ENCODE data around the gene HS2ST1.

- TF ChIP-seq POLR2A (IDR thresholded peaks at IDR 0.05) = no peak
- TF ChIP-seq CTCF (IDR thresholded peaks at IDR 0.05) = no peak
Observed at GRCh38 chr1:87024936-87025540, 110.6 kb downstream of the HS2ST1 start.

Measured in breast epithelium (tissue), 3 donors.